HL-60 (cell line): ENCODE data around the gene SLC16A5.

Experiments used
- GABPA ChIP-seq: IDR thresholded peaks from 2 replicates; pipeline ENCODE4 v1.6.1; 2012; ENCODE audit warnings: low read depth
- POLR2AphosphoS5 ChIP-seq: IDR thresholded peaks from 2 replicates; pipeline ENCODE4 v1.6.1; 2012; ENCODE audit warnings: low read depth
- SPI1 ChIP-seq: IDR thresholded peaks from 2 replicates; pipeline ENCODE4 v1.6.1; 2012; ENCODE audit warnings: low read depth, mild to moderate bottlenecking, borderline replicate concordance
- TF ChIP-seq, protein P1 (sequence below): IDR thresholded peaks from one replicate; pipeline ENCODE4 v1.5.1; 2011; ENCODE audit warnings: low read length, control low read depth, inconsistent platforms; ENCODE audit not compliant: insufficient read depth
- TF ChIP-seq, protein P2 (sequence below): IDR thresholded peaks from 2 replicates; pipeline ENCODE4 v1.6.1; 2012; ENCODE audit warnings: low read depth; ENCODE audit not compliant: insufficient replicate concordance

DNA sequence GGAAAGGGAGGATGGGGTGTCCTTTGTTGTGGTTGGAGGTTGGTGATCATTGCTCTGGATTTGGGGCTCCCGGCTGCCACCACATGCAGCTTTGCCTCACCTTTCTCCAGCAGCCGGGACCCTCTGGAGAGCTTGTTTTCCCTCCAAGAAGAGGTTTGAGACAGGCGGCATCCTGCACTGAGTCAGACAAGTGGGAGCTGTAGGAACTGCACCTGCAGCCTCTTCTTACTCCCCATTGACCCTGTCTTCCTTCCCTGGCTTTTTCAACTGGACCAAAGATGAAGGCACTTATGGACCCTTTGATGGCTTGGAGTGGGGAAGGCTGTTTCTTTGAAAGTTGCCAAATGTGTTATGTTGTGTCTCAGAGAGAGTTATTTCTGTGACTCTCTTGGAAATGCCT is 24.1 kb upstream of the SLC16A5 start:
- TF ChIP-seq, protein P1, sequence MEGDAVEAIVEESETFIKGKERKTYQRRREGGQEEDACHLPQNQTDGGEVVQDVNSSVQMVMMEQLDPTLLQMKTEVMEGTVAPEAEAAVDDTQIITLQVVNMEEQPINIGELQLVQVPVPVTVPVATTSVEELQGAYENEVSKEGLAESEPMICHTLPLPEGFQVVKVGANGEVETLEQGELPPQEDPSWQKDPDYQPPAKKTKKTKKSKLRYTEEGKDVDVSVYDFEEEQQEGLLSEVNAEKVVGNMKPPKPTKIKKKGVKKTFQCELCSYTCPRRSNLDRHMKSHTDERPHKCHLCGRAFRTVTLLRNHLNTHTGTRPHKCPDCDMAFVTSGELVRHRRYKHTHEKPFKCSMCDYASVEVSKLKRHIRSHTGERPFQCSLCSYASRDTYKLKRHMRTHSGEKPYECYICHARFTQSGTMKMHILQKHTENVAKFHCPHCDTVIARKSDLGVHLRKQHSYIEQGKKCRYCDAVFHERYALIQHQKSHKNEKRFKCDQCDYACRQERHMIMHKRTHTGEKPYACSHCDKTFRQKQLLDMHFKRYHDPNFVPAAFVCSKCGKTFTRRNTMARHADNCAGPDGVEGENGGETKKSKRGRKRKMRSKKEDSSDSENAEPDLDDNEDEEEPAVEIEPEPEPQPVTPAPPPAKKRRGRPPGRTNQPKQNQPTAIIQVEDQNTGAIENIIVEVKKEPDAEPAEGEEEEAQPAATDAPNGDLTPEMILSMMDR = no peak
- TF ChIP-seq POLR2AphosphoS5 = no peak
- TF ChIP-seq, protein P2, sequence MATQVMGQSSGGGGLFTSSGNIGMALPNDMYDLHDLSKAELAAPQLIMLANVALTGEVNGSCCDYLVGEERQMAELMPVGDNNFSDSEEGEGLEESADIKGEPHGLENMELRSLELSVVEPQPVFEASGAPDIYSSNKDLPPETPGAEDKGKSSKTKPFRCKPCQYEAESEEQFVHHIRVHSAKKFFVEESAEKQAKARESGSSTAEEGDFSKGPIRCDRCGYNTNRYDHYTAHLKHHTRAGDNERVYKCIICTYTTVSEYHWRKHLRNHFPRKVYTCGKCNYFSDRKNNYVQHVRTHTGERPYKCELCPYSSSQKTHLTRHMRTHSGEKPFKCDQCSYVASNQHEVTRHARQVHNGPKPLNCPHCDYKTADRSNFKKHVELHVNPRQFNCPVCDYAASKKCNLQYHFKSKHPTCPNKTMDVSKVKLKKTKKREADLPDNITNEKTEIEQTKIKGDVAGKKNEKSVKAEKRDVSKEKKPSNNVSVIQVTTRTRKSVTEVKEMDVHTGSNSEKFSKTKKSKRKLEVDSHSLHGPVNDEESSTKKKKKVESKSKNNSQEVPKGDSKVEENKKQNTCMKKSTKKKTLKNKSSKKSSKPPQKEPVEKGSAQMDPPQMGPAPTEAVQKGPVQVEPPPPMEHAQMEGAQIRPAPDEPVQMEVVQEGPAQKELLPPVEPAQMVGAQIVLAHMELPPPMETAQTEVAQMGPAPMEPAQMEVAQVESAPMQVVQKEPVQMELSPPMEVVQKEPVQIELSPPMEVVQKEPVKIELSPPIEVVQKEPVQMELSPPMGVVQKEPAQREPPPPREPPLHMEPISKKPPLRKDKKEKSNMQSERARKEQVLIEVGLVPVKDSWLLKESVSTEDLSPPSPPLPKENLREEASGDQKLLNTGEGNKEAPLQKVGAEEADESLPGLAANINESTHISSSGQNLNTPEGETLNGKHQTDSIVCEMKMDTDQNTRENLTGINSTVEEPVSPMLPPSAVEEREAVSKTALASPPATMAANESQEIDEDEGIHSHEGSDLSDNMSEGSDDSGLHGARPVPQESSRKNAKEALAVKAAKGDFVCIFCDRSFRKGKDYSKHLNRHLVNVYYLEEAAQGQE = no peak
- TF ChIP-seq GABPA = no peak
- TF ChIP-seq SPI1 = no peak
